MV-4-11 (cell line): Measurements from ENCODE around the gene FTH1.
"Not testable (repeated sequence)": the region's sequence is repeated elsewhere in the genome, so short reads cannot be mapped to it uniquely, and the experiment has no call there.

Experiments
- DNase-seq: peaks from one replicate; lab custom pipeline; 2025; lab: John Stamatoyannopoulos, UW

FTH1 gene

GRCh38 chr11:61967116-61967923 is at the start of gene FTH1:
FTH1 (minus strand) TSS chr11:61967634; CDS start chr11:61967425, 209 bp downstream.
- peak; percentile 85 for DNase-seq

- no peak for DNase-seq
Observed at GRCh38 chr11:62015615-62016014, 48.2 kb upstream of the FTH1 start.

GRCh38 chr11:62013537-62014476 is 46.4 kb upstream of the FTH1 start:
- no peak for DNase-seq

- no peak for DNase-seq
Observed at GRCh38 chr11:62012832-62013461, 45.5 kb upstream of the FTH1 start.

GRCh38 chr11:62012451-62012831 is 45.0 kb upstream of the FTH1 start:
- DNase-seq = no peak

GRCh38 chr11:62011881-62012280 is 44.4 kb upstream of the FTH1 start:
- DNase-seq = no peak

GRCh38 chr11:62010935-62011528 is 43.6 kb upstream of the FTH1 start:
- DNase-seq = no peak

GRCh38 chr11:62008193-62008592 is 40.8 kb upstream of the FTH1 start:
- DNase-seq = no peak

GRCh38 chr11:62004473-62004872 is 37.0 kb upstream of the FTH1 start:
- peak; percentile 100 for DNase-seq

GRCh38 chr11:62002283-62002682 is 34.8 kb upstream of the FTH1 start:
- DNase-seq = not testable (repeated sequence)

GRCh38 chr11:62001450-62002191 is 34.2 kb upstream of the FTH1 start:
- DNase-seq = no peak

GRCh38 chr11:62000539-62001446 is 33.4 kb upstream of the FTH1 start:
- no peak for DNase-seq

- DNase-seq = peak; percentile 39
Observed at GRCh38 chr11:61999141-61999975, 31.9 kb upstream of the FTH1 start.

- no peak for DNase-seq
Observed at GRCh38 chr11:61996933-61997332, 29.5 kb upstream of the FTH1 start.

GRCh38 chr11:61994981-61995380 is 27.5 kb upstream of the FTH1 start:
- no peak for DNase-seq

GRCh38 chr11:61985869-61986268 is 18.4 kb upstream of the FTH1 start:
- no peak for DNase-seq

GRCh38 chr11:61983419-61983818 is 16.0 kb upstream of the FTH1 start:
- no peak for DNase-seq

- DNase-seq = peak; percentile 18
Observed at GRCh38 chr11:61980783-61981541, 13.5 kb upstream of the FTH1 start.
